H54 (cell line): ENCODE results near the gene SEMA4A.
A peak's percentile ranks its signal among the peaks of the same experiment; 100 is the strongest.
"Not testable (repeated sequence)": the region's sequence is repeated elsewhere in the genome, so short reads cannot be mapped to it uniquely, and the experiment has no call there.

ENCODE experiments used
- DNase-seq: peaks from one replicate; pipeline ENCODE4 v3.0.0; 2011; ENCODE audit warnings: low spot score, mixed read lengths; ENCODE audit not compliant: insufficient read length
- FAIRE-seq: peaks from 3 replicates; lab custom pipeline; 2011; peaks lifted over from hg19 to GRCh38; lab: Jason Lieb, UNC
- POLR2A ChIP-seq: IDR thresholded peaks from 2 replicates; pipeline ENCODE4 v1.6.1; 2011; ENCODE audit warnings: low read depth, mild to moderate bottlenecking, low read length

SEMA4A gene

GRCh38 chr1:156122519-156123355 lies 30.6 kb upstream of the SEMA4A start:
- TF ChIP-seq POLR2A = peak; percentile 49
- FAIRE-seq (no peak), DNase-seq (peak; percentile 68)

- FAIRE-seq (no peak), DNase-seq (peak; percentile 69)
- 0 out of 2 replicates have a peak, but pooled peaks have one; percentile 27 for TF ChIP-seq POLR2A
These were observed 29.8 kb upstream of the SEMA4A start for GRCh38 chr1:156123356-156124196.

GRCh38 chr1:156124557-156125483 lies 28.6 kb upstream of the SEMA4A start:
- FAIRE-seq (no peak), DNase-seq (no peak)
- TF ChIP-seq POLR2A = peak; percentile 61

GRCh38 chr1:156125544-156125943 lies 27.8 kb upstream of the SEMA4A start:
- not testable (repeated sequence) for FAIRE-seq, DNase-seq

- TF ChIP-seq POLR2A = peak; percentile 35; the same call in 1 of the 2 replicates
- FAIRE-seq (no peak), DNase-seq (peak; percentile 84)
These were observed 27.2 kb upstream of the SEMA4A start for GRCh38 chr1:156126043-156126629.

- FAIRE-seq = no peak
- peak; percentile 56 for DNase-seq
- TF ChIP-seq POLR2A = no peak
These were observed 26.5 kb upstream of the SEMA4A start for GRCh38 chr1:156126630-156127534.

GRCh38 chr1:156128308-156128653 lies 25.1 kb upstream of the SEMA4A start:
- no peak for TF ChIP-seq POLR2A
- FAIRE-seq (no peak), DNase-seq (no peak)

GRCh38 chr1:156128654-156129597 lies 24.5 kb upstream of the SEMA4A start:
- DNase-seq = no peak
- no peak for FAIRE-seq
- TF ChIP-seq POLR2A = no peak

GRCh38 chr1:156129687-156130577 lies 23.5 kb upstream of the SEMA4A start:
- DNase-seq (peak; percentile 93), FAIRE-seq (no peak)
- 0 out of 2 replicates have a peak, but pooled peaks have one; percentile 27 for TF ChIP-seq POLR2A

- no peak for TF ChIP-seq POLR2A
- FAIRE-seq (no peak), DNase-seq (no peak)
These were observed 22.8 kb upstream of the SEMA4A start for GRCh38 chr1:156130578-156130942.
